SK-N-SH (cell line): ENCODE data around the gene NAA38.

Source experiments
- EP300 ChIP-seq, 2 experiments: IDR thresholded peaks; 2 replicates each; pipeline versions ENCODE4 v1.4.0 to v1.6.1; 2012; ENCODE audit warnings: borderline replicate concordance in 1 of 2, low read depth in 1 of 2, low read length in 1 of 2
- MAX ChIP-seq: IDR thresholded peaks from 2 replicates; pipeline ENCODE4 v1.4.0; 2012; ENCODE audit warnings: low read depth
- RFX5 ChIP-seq: IDR thresholded peaks from 2 replicates; pipeline ENCODE4 v1.6.1; 2012; ENCODE audit warnings: mild to moderate bottlenecking, improper control_type of control experiment, low read length

- TF ChIP-seq MAX (no peak), RFX5 (no peak), EP300 (IDR thresholded peaks at IDR 0.05; ENCODE audit: borderline replicate concordance in 1 of 2, low read depth in 1 of 2, low read length in 1 of 2) (no peak)
Observed at GRCh38 chr17:7818746-7819645, 38.4 kb downstream of the NAA38 start.
